Natural killer cell (primary cell): Measurements from ENCODE around the gene ISLR. TPM values are rescaled to one million over a fixed set of nuclear protein-coding genes. Genes with fewer than 3 reads are reported as not detected.

Experiments used
- ATAC-seq, 3 donors: fragments of 150-1000 bp in 2 of 3; fragments of 200-7000 bp in 1 of 3; cut with Tn5 transposase; 1 replicate in 1 of 3; 2 replicates in 2 of 3; pipeline ENCODE4 v1.10.0; 2021; ENCODE audit warnings: mild to moderate bottlenecking in 2 of 3, moderate library complexity in 2 of 3
- DNase-seq, 2 donors: peaks; one replicate each; pipeline versions ENCODE4 v3.0.0 to v3.0.0-alpha.2; 2013 to 2021; ENCODE audit warnings: mixed read lengths in 1 of 2
- H3K27ac ChIP-seq: one replicate; pipeline ENCODE4 v1.5.1; 2013; ENCODE audit warnings: mild to moderate bottlenecking, low read length
- H3K27me3 ChIP-seq: one replicate; pipeline ENCODE4 v1.6.1; 2013; ENCODE audit warnings: low read length; ENCODE audit not compliant: control insufficient read depth, insufficient read depth
- H3K36me3 ChIP-seq: one replicate; pipeline ENCODE4 v1.6.1; 2013; ENCODE audit warnings: low read length; ENCODE audit not compliant: control insufficient read depth, insufficient read depth
- H3K4me1 ChIP-seq: one replicate; pipeline ENCODE4 v1.6.1; 2013; ENCODE audit warnings: low read length; ENCODE audit not compliant: control insufficient read depth, insufficient read depth
- H3K4me3 ChIP-seq: one replicate; pipeline ENCODE4 v1.5.1; 2013; ENCODE audit warnings: low read length
- H3K9me3 ChIP-seq: one replicate; pipeline ENCODE4 v1.6.1; 2013; ENCODE audit warnings: low read length; ENCODE audit not compliant: control insufficient read depth, insufficient read depth
- H3K27ac Mint-ChIP-seq, 2 donors: one replicate each; pipeline ENCODE4 v1.8.0; 2022; ENCODE audit warnings: mild to moderate bottlenecking in 2 of 2, mixed read lengths in 2 of 2, moderate library complexity in 1 of 2
- H3K27me3 Mint-ChIP-seq, 2 donors: one replicate each; pipeline ENCODE4 v1.8.0; 2022; ENCODE audit warnings: low read depth in 2 of 2, mixed read lengths in 2 of 2
- H3K36me3 Mint-ChIP-seq: one replicate; pipeline ENCODE4 v1.8.0; 2022; ENCODE audit warnings: mixed read lengths
- H3K4me1 Mint-ChIP-seq, 2 donors: one replicate each; pipeline ENCODE4 v1.8.0; 2022; ENCODE audit warnings: mixed read lengths in 2 of 2
- H3K4me3 Mint-ChIP-seq: one replicate; pipeline ENCODE4 v1.8.0; 2022; ENCODE audit warnings: mild to moderate bottlenecking, moderate library complexity, mixed read lengths
- H3K9me3 Mint-ChIP-seq, 2 donors: one replicate each; pipeline ENCODE4 v1.8.0; 2022; ENCODE audit warnings: mixed read lengths in 2 of 2
- CTCF ChIP-seq: fragments of 200-600 bp; IDR thresholded peaks from one replicate; pipeline ENCODE4 v1.8.0; 2022; ENCODE audit warnings: antibody characterized with exemption
- WGBS: methylation state at CpG from one replicate; pipeline ENCODE4 v1.1.7; 2013; ENCODE audit warnings: missing lambda C conversion rate; ENCODE audit not compliant: insufficient coverage; 5-methylcytosine and 5-hydroxymethylcytosine counted together
- intact Hi-C: fragments of 100-400 bp; cut with micrococcal nuclease; formaldehyde crosslinking; loops from one replicate; pipeline ENCODE4 v1.14.2; 2022
- total RNA-seq, 4 donors: library from RNA; stranded (reverse); fragments of 120-200 nt in 1 of 4; gene quantifications; one replicate each; pipeline versions ENCODE4 v1.2.3 to v1.2.4, GENCODE V29; 2013 to 2022

ISLR gene
- total RNA-seq, 3 donors from 2014 or later (not counting 1 experiment from before 2014, with no cell fraction given) = not detected

- H3K27ac Mint-ChIP-seq = no peak overlapping the region
- ATAC-seq (no peak), DNase-seq (no peak)
- H3K4me3 ChIP-seq = no peak overlapping the region
- H3K4me1 ChIP-seq = no peaks in the 10 kb centered on the region
- H3K36me3 ChIP-seq = no peaks in the 10 kb centered on the region
- 88% methylated on average over 12 of the region's 14 CpGs for WGBS
- no peaks in the 10 kb centered on the region for H3K27me3 ChIP-seq
- TF ChIP-seq CTCF = no peak
- peaks cover 0 to 4% of the 10 kb centered on the region in 2 donors for H3K4me1 Mint-ChIP-seq
- no peak overlapping the region for H3K4me3 Mint-ChIP-seq
- intact Hi-C loops = no loop called here
- no peaks in the 10 kb centered on the region for H3K9me3 ChIP-seq
- H3K9me3 Mint-ChIP-seq = no peaks in the 10 kb centered on the region
- H3K36me3 Mint-ChIP-seq = no peaks in the 10 kb centered on the region
- H3K27me3 Mint-ChIP-seq = peaks cover 36 to 45% of the 10 kb centered on the region in 2 donors
- no peak overlapping the region for H3K27ac ChIP-seq
Observed at GRCh38 chr15:74155766-74156417, 17.6 kb upstream of the ISLR start.

GRCh38 chr15:74156678-74157411, 16.7 kb upstream of the ISLR start:
- H3K9me3 ChIP-seq = no peaks in the 10 kb centered on the region
- no peaks in the 10 kb centered on the region for H3K9me3 Mint-ChIP-seq

GRCh38 chr15:74157868-74158827, 15.4 kb upstream of the ISLR start:
- no peaks in the 10 kb centered on the region for H3K36me3 ChIP-seq
- 94% methylated on average over 8 of the region's 9 CpGs for WGBS
- intact Hi-C loops = no loop called here
- Mint-ChIP-seq H3K9me3 (no peaks in the 10 kb centered on the region), H3K4me3 (no peak overlapping the region), H3K27ac (no peak overlapping the region), H3K27me3 (peaks cover 35 to 38% of the 10 kb centered on the region in 2 donors), H3K4me1 (peaks cover 0 to 4% of the 10 kb centered on the region in 2 donors), H3K36me3 (no peaks in the 10 kb centered on the region)
- H3K4me3 ChIP-seq = no peak overlapping the region
- H3K27me3 ChIP-seq = no peaks in the 10 kb centered on the region
- no peaks in the 10 kb centered on the region for H3K9me3 ChIP-seq
- DNase-seq = no peak
- no peak for ATAC-seq
- H3K4me1 ChIP-seq = no peaks in the 10 kb centered on the region
- no peak overlapping the region for H3K27ac ChIP-seq
- TF ChIP-seq CTCF = no peak

More at GRCh38 chr15:74156678-74157411, 16.7 kb upstream of the ISLR start:
- intact Hi-C loops = no loop called here
- H3K36me3 ChIP-seq = no peaks in the 10 kb centered on the region
- no peak for DNase-seq
- Mint-ChIP-seq H3K27me3 (peaks cover 33 to 45% of the 10 kb centered on the region in 2 donors), H3K36me3 (no peaks in the 10 kb centered on the region), H3K4me3 (no peak overlapping the region), H3K27ac (no peak overlapping the region), H3K4me1 (peaks cover 0 to 4% of the 10 kb centered on the region in 2 donors)
- ATAC-seq = no peak
- no peak overlapping the region for H3K4me3 ChIP-seq
- 15% methylated on average over 7 of the region's 7 CpGs for WGBS
- H3K4me1 ChIP-seq = no peaks in the 10 kb centered on the region
- no peak for TF ChIP-seq CTCF
- H3K27me3 ChIP-seq = no peaks in the 10 kb centered on the region
- no peak overlapping the region for H3K27ac ChIP-seq
